Body of pancreas (tissue), 4 donors: ENCODE results near the gene RAPGEF5. TPM values are rescaled to one million over a fixed set of nuclear protein-coding genes. Genes with fewer than 3 reads are reported as not detected.

Source experiments
- ATAC-seq: fragments of 150-250 bp; one replicate; pipeline ENCODE4 v1.9.1; 2016
- DNase-seq, 4 donors: peaks; one replicate each; pipeline ENCODE4 v3.0.0-alpha.2; 2019
- H3K27ac ChIP-seq, 4 donors: fragments of 200-600 bp; sonication (generic); 1 replicate in 3 of 4; 2 replicates in 1 of 4; pipeline versions ENCODE4 v1.5.1 to v1.6.1; 2016 to 2019; ENCODE audit warnings: mild to moderate bottlenecking in 1 of 4, mixed read lengths in 1 of 4, moderate library complexity in 1 of 4
- H3K27me3 ChIP-seq, 2 donors: fragments of 200-600 bp; sonication (generic); one replicate each; pipeline ENCODE4 v1.6.0; 2016; ENCODE audit warnings: mild to moderate bottlenecking in 1 of 2
- H3K36me3 ChIP-seq, 2 donors: fragments of 200-600 bp; sonication (generic); replicated peaks in 1 of 2; 2 replicates each; pipeline ENCODE4 v1.5.1; 2016; ENCODE audit warnings: low read depth in 2 of 2; ENCODE audit not compliant: insufficient read depth in 1 of 2
- H3K4me1 ChIP-seq: fragments of 200-600 bp; sonication (generic); one replicate; pipeline ENCODE4 v1.6.0; 2016
- H3K4me3 ChIP-seq, 2 donors: fragments of 200-600 bp; sonication (generic); 1 replicate in 1 of 2; 2 replicates in 1 of 2; pipeline ENCODE4 v1.5.1; 2016 to 2019
- H3K9me3 ChIP-seq, 3 donors: fragments of 200-600 bp; sonication (generic); 1 replicate in 2 of 3; 2 replicates in 1 of 3; pipeline ENCODE4 v1.5.1; 2016
- POLR2A ChIP-seq, 3 donors: fragments of 450-650 bp; IDR thresholded peaks; one replicate each; pipeline ENCODE4 v1.6.1; 2016; ENCODE audit warnings: antibody characterized with exemption in 3 of 3, mild to moderate bottlenecking in 2 of 3
- WGBS, 2 donors: methylation state at CpG; one replicate each; pipeline ENCODE4 v1.1.5; 2017; 5-methylcytosine and 5-hydroxymethylcytosine counted together
- intact Hi-C: fragments of 100-400 bp; cut with DNase I; formaldehyde crosslinking; loops from one replicate; pipeline ENCODE4 v1.15.1; 2023
- total RNA-seq, 2 donors: library from RNA; depleted of rRNA; stranded (reverse); fragments of >200 nt; gene quantifications; one replicate each; pipeline ENCODE4 v1.1.0, GENCODE V29; 2016
- TF ChIP-seq, protein P1 (sequence below), 7 experiments: fragments of 450-650 bp in 4 of 7; fragments of 200-600 bp in 3 of 7; sonication (generic) in 3 of 7; IDR thresholded peaks; one replicate each; pipeline ENCODE4 v1.5.1; 2016 to 2019; ENCODE audit warnings: antibody characterized with exemption in 7 of 7

Gene RAPGEF5
- total RNA-seq, 2 donors from 2014 or later: 68.0 to 151 TPM

DNA sequence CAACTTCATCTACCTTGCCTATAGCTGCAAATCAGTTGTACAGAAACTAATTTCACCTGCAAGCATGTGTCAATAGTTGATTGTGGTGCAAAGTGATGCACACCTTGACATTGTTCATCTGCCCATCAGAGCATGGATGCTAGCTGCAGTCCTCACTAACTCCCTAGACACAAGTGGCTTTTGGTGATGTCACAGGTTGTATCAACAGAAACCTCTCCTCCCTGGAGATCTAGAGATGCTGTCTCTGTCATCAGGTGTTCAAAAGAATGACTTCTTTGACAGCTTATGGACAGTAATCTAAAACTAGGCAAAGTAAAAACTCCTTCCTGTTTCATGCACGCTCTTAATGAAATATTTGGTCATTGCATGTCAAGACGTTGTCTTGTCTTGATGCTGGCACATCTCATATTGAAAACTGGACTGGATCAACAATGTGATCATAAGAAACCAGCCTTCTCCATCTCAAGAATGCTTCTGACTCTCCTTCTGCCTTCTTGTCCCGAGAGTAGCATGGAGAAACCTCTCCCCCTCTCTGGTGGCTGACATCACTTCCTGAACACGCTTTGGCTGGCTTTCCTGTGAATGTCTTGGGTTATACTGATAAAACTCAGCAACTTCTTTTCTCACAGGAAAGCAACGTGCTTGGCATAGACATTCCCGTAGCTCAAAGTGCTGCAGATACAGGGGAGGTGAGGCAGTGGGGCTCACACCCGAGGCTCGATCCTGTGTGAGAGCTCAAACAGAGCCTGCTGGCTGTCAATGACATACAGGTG is 235.1 kb downstream of the RAPGEF5 start:
- WGBS, 2 donors: 48 to 64% methylated on average over 8 of the region's 8 CpGs
- TF ChIP-seq, protein P1, sequence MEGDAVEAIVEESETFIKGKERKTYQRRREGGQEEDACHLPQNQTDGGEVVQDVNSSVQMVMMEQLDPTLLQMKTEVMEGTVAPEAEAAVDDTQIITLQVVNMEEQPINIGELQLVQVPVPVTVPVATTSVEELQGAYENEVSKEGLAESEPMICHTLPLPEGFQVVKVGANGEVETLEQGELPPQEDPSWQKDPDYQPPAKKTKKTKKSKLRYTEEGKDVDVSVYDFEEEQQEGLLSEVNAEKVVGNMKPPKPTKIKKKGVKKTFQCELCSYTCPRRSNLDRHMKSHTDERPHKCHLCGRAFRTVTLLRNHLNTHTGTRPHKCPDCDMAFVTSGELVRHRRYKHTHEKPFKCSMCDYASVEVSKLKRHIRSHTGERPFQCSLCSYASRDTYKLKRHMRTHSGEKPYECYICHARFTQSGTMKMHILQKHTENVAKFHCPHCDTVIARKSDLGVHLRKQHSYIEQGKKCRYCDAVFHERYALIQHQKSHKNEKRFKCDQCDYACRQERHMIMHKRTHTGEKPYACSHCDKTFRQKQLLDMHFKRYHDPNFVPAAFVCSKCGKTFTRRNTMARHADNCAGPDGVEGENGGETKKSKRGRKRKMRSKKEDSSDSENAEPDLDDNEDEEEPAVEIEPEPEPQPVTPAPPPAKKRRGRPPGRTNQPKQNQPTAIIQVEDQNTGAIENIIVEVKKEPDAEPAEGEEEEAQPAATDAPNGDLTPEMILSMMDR (IDR thresholded peaks at IDR 0.05): no peak
- no peak for TF ChIP-seq POLR2A (IDR thresholded peaks at IDR 0.05)
- no peaks in the 10 kb centered on the region for H3K4me1 ChIP-seq
- peaks cover 0 to 19% of the 10 kb centered on the region in 2 donors for H3K36me3 ChIP-seq
- H3K27ac ChIP-seq: no peak overlapping the region
- intact Hi-C loops: no loop called here
- DNase-seq: no peak
- ATAC-seq: no peak
- H3K9me3 ChIP-seq: no peaks in the 10 kb centered on the region
- H3K4me3 ChIP-seq: no peak overlapping the region
- no peaks in the 10 kb centered on the region for H3K27me3 ChIP-seq

DNA sequence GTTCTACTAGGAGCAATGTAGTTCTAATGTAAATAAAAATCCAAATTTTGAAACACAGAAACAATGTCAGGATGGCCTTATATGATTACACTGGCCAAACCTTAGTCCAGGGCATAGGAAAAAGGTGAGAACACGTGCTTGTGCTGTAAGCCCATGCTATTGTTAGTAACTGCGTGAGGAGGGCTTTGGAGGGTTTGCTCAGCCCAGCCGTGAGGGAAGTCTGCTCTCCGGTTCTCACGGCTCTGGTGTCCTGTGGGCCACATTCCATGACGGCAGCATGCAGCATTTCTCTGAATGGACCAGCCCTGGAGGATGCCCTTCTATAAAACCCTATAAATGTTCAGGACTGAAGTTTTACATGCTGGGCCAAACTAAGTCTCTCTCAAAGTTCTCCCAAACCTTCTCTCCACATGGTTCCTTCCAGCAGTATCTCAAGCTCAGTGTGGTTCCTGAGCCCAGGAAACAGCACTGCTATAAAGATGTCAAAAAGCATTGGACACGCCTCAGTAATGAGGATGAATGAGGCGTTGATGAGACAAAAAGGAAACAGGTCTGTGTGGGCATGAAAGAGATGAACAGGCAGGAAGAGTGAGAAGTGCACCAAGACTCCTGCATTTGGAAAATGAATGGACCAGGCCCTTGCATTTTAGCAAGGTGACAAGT is 236.4 kb downstream of the RAPGEF5 start:
- no peaks in the 10 kb centered on the region for H3K4me1 ChIP-seq
- H3K9me3 ChIP-seq: no peaks in the 10 kb centered on the region
- intact Hi-C loops: no loop called here
- TF ChIP-seq POLR2A (IDR thresholded peaks at IDR 0.05): no peak
- TF ChIP-seq, protein P1 (IDR thresholded peaks at IDR 0.05): no peak
- peaks cover 0 to 15% of the 10 kb centered on the region in 2 donors for H3K36me3 ChIP-seq
- H3K27ac ChIP-seq: no peak overlapping the region
- no peaks in the 10 kb centered on the region for H3K27me3 ChIP-seq
- H3K4me3 ChIP-seq: no peak overlapping the region
- WGBS, 2 donors: 87 to 93% methylated on average over 8 of the region's 8 CpGs
- DNase-seq: no peak
- ATAC-seq: no peak

DNA sequence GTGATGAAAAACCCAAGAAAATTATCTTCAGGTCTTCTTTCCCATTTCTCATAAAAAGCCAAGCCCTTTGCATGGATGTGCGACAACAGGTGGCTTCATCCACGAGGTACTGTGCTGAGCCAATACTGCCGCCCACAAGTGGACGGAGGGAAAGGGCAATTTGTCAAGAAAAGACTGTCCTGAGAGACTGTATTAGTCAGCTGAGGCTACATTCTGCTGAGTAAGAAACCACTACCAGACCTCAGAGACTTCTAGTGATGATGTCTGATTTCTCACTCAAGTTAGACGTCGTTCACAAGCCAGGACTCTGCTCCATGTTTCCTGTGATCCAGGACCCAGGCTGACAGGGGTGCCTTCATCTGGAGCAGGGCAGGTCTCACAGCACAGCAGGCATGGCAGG is 239.7 kb downstream of the RAPGEF5 start:
- DNase-seq (no peak), ATAC-seq (no peak)
- TF ChIP-seq, protein P1 (IDR thresholded peaks at IDR 0.05): no peak
- TF ChIP-seq POLR2A (IDR thresholded peaks at IDR 0.05): no peak
- Histone ChIP-seq H3K27me3 (no peaks in the 10 kb centered on the region), H3K4me3 (no peak overlapping the region), H3K36me3 (peaks cover 0 to 1% of the 10 kb centered on the region in 2 donors), H3K27ac (no peak overlapping the region), H3K9me3 (no peaks in the 10 kb centered on the region), H3K4me1 (no peaks in the 10 kb centered on the region)
- intact Hi-C loops: no loop called here
- 70 to 82% methylated on average over 6 of the region's 6 CpGs for WGBS, 2 donors

DNA sequence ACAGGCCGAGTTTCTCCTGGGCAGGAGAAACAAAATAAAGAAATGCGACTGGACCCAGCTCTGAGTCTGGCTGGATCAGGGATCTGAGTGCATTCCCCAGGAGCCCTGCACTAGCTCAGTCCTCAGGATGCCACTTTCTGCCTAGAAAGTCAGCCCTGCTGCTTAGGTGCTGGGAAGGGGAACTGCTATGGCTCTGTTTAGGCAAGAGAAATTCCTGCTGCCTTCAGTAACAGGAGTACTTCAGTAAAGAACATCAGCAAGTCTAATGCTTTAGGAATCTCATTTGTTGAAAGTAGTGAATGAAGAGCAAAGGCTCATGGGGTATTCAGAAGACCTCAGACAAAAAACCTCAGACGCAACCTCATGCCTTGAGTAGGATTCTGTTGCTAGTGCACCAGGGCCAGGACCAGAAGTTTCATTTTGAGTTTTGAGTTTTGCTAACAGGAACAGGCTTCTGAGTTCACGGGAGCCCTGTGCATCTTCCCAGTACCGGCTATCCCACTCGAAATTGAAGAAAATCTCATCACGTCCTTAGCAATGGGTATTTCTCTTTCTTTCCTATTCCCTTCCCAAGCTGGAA is 240.4 kb downstream of the RAPGEF5 start:
- no peaks in the 10 kb centered on the region for H3K27me3 ChIP-seq
- no peaks in the 10 kb centered on the region for H3K36me3 ChIP-seq
- WGBS, 2 donors: 91 to 95% methylated on average over 7 of the region's 7 CpGs
- intact Hi-C loops: no loop called here
- H3K4me3 ChIP-seq: no peak overlapping the region
- no peaks in the 10 kb centered on the region for H3K4me1 ChIP-seq
- ATAC-seq: no peak
- DNase-seq: no peak
- TF ChIP-seq POLR2A (IDR thresholded peaks at IDR 0.05): no peak
- TF ChIP-seq, protein P1 (IDR thresholded peaks at IDR 0.05): no peak
- no peak overlapping the region for H3K27ac ChIP-seq
- H3K9me3 ChIP-seq: no peaks in the 10 kb centered on the region
